SJSA1 (cell line): ENCODE results near the gene FBLIM1. TPM values are rescaled to one million over a fixed set of nuclear protein-coding genes. Genes with fewer than 3 reads are reported as not detected.

ENCODE experiments used
- DNase-seq, 2 experiments: peaks; one replicate each; pipeline ENCODE4 v3.0.0-alpha.2; 2015 to 2020; ENCODE audit warnings: low spot score in 2 of 2, low read depth in 1 of 2
- H3K27ac ChIP-seq: fragments of 250-450 bp; sonication (Bioruptor Pico); 2 replicates; pipeline ENCODE4 v1.5.1; 2020; ENCODE audit warnings: mild to moderate bottlenecking, moderate library complexity
- H3K27me3 ChIP-seq: fragments of 250-450 bp; sonication (Bioruptor Pico); replicated peaks from 2 replicates; pipeline ENCODE4 v1.5.1; 2020; ENCODE audit warnings: mild to moderate bottlenecking, moderate library complexity
- H3K36me3 ChIP-seq: fragments of 250-450 bp; sonication (Bioruptor Pico); 2 replicates; pipeline ENCODE4 v1.5.1; 2020; ENCODE audit warnings: mild to moderate bottlenecking
- H3K4me1 ChIP-seq: fragments of 250-450 bp; sonication (Bioruptor Pico); replicated peaks from 2 replicates; pipeline ENCODE4 v1.6.1; 2021; ENCODE audit warnings: mild to moderate bottlenecking
- H3K4me3 ChIP-seq: fragments of 250-450 bp; sonication (Bioruptor Pico); 2 replicates; pipeline ENCODE4 v1.5.1; 2020; ENCODE audit warnings: mild to moderate bottlenecking
- H3K9me3 ChIP-seq: fragments of 250-450 bp; sonication (Bioruptor Pico); replicated peaks from 2 replicates; pipeline ENCODE4 v1.5.1; 2020; ENCODE audit warnings: mild to moderate bottlenecking
- total RNA-seq: library from RNA; depleted of rRNA; stranded (reverse); fragments of >200 nt; shearing (Covaris generic); gene quantifications from 2 replicates; pipeline ENCODE4 v1.2.3, GENCODE V29; 2014

The FBLIM1 gene
- total RNA-seq, 1 experiment from 2014 or later, result 66.6 TPM

- no peaks in the 10 kb centered on the region for H3K9me3 ChIP-seq
- H3K4me1 ChIP-seq, result peaks cover 49% of the 10 kb centered on the region
- H3K27ac ChIP-seq, result peak overlapping the region; percentile 85
- peak; percentile 90 to 93 for DNase-seq
- H3K27me3 ChIP-seq, result no peaks in the 10 kb centered on the region
- H3K4me3 ChIP-seq, result peak overlapping the region; percentile 88
- peaks cover 37% of the 10 kb centered on the region for H3K36me3 ChIP-seq
Observed at GRCh38 chr1:15760520-15761211, 2.1 kb downstream of the FBLIM1 start.

- no peaks in the 10 kb centered on the region for H3K27me3 ChIP-seq
- H3K36me3 ChIP-seq, result peaks cover 45% of the 10 kb centered on the region
- H3K27ac ChIP-seq, result peak overlapping the region; percentile 85
- no peaks in the 10 kb centered on the region for H3K9me3 ChIP-seq
- no peak overlapping the region; the same call in 1 of the 2 replicates for H3K4me3 ChIP-seq
- no peak for DNase-seq
- H3K4me1 ChIP-seq, result peaks cover 49% of the 10 kb centered on the region
Observed at GRCh38 chr1:15761366-15762128, 3.0 kb downstream of the FBLIM1 start.

GRCh38 chr1:15762546-15762945 lies 4.0 kb downstream of the FBLIM1 start:
- Histone ChIP-seq H3K4me3 (no peak overlapping the region), H3K27me3 (no peaks in the 10 kb centered on the region), H3K27ac (no peak overlapping the region), H3K4me1 (peaks cover 44% of the 10 kb centered on the region), H3K36me3 (peaks cover 50% of the 10 kb centered on the region), H3K9me3 (no peaks in the 10 kb centered on the region)
- DNase-seq, result no peak

- DNase-seq, result no peak
- Histone ChIP-seq H3K27me3 (no peaks in the 10 kb centered on the region), H3K4me1 (peaks cover 36% of the 10 kb centered on the region), H3K27ac (no peak overlapping the region), H3K4me3 (no peak overlapping the region), H3K36me3 (peaks cover 60% of the 10 kb centered on the region), H3K9me3 (no peaks in the 10 kb centered on the region)
Observed at GRCh38 chr1:15764269-15764764, 5.7 kb downstream of the FBLIM1 start.

GRCh38 chr1:15764890-15765289 lies 6.3 kb downstream of the FBLIM1 start:
- H3K4me1 ChIP-seq, result peaks cover 35% of the 10 kb centered on the region
- peaks cover 63% of the 10 kb centered on the region for H3K36me3 ChIP-seq
- no peak for DNase-seq
- H3K9me3 ChIP-seq, result no peaks in the 10 kb centered on the region
- H3K4me3 ChIP-seq, result no peak overlapping the region
- H3K27me3 ChIP-seq, result no peaks in the 10 kb centered on the region
- H3K27ac ChIP-seq, result no peak overlapping the region

GRCh38 chr1:15765495-15766194 lies 7.0 kb downstream of the FBLIM1 start:
- Histone ChIP-seq H3K27me3 (no peaks in the 10 kb centered on the region), H3K36me3 (peaks cover 71% of the 10 kb centered on the region), H3K27ac (no peak overlapping the region), H3K9me3 (no peaks in the 10 kb centered on the region), H3K4me3 (no peak overlapping the region), H3K4me1 (peaks cover 36% of the 10 kb centered on the region)
- DNase-seq, result no peak

GRCh38 chr1:15767941-15768340 lies 9.3 kb downstream of the FBLIM1 start:
- no peak overlapping the region for H3K4me3 ChIP-seq
- peaks cover 36% of the 10 kb centered on the region for H3K4me1 ChIP-seq
- H3K9me3 ChIP-seq, result no peaks in the 10 kb centered on the region
- peaks cover 85% of the 10 kb centered on the region for H3K36me3 ChIP-seq
- no peaks in the 10 kb centered on the region for H3K27me3 ChIP-seq
- no peak overlapping the region for H3K27ac ChIP-seq
- DNase-seq, result no peak

- H3K27me3 ChIP-seq, result no peaks in the 10 kb centered on the region
- H3K4me3 ChIP-seq, result no peak overlapping the region
- H3K36me3 ChIP-seq, result peaks cover 86% of the 10 kb centered on the region
- no peak for DNase-seq
- H3K27ac ChIP-seq, result no peak overlapping the region
- H3K9me3 ChIP-seq, result no peaks in the 10 kb centered on the region
- peaks cover 36% of the 10 kb centered on the region for H3K4me1 ChIP-seq
Observed at GRCh38 chr1:15768388-15768787, 9.8 kb downstream of the FBLIM1 start.

- no peaks in the 10 kb centered on the region for H3K9me3 ChIP-seq
- no peak overlapping the region for H3K4me3 ChIP-seq
- peaks cover 36% of the 10 kb centered on the region for H3K4me1 ChIP-seq
- no peak overlapping the region for H3K27ac ChIP-seq
- no peak for DNase-seq
- H3K27me3 ChIP-seq, result no peaks in the 10 kb centered on the region
- peaks cover 78% of the 10 kb centered on the region for H3K36me3 ChIP-seq
Observed at GRCh38 chr1:15770313-15770962, 11.8 kb downstream of the FBLIM1 start.

- Histone ChIP-seq H3K9me3 (no peaks in the 10 kb centered on the region), H3K27me3 (no peaks in the 10 kb centered on the region), H3K4me1 (peaks cover 36% of the 10 kb centered on the region), H3K4me3 (no peak overlapping the region), H3K36me3 (peaks cover 79% of the 10 kb centered on the region), H3K27ac (peak overlapping the region; percentile 46)
- DNase-seq, result peak; percentile 75 to 77
Observed at GRCh38 chr1:15771836-15772515, 13.4 kb downstream of the FBLIM1 start.

GRCh38 chr1:15775706-15776105 lies 17.1 kb downstream of the FBLIM1 start:
- Histone ChIP-seq H3K4me3 (no peak overlapping the region), H3K4me1 (peaks cover 17% of the 10 kb centered on the region), H3K27me3 (no peaks in the 10 kb centered on the region), H3K9me3 (no peaks in the 10 kb centered on the region), H3K36me3 (peaks cover 84% of the 10 kb centered on the region), H3K27ac (no peak overlapping the region)
- DNase-seq, result no peak

- Histone ChIP-seq H3K4me1 (no peaks in the 10 kb centered on the region), H3K27ac (no peak overlapping the region), H3K9me3 (no peaks in the 10 kb centered on the region), H3K4me3 (no peak overlapping the region), H3K36me3 (peaks cover 72% of the 10 kb centered on the region), H3K27me3 (no peaks in the 10 kb centered on the region)
- no peak for DNase-seq
Observed at GRCh38 chr1:15777909-15778707, 19.5 kb downstream of the FBLIM1 start.
